Peyer's patch (tissue), 4 donors: ENCODE data around the gene SAMD9. TPM values are rescaled to one million over a fixed set of nuclear protein-coding genes. Genes with fewer than 3 reads are reported as not detected.
A peak's percentile ranks its signal among the peaks of the same experiment; 100 is the strongest.
"Not testable (repeated sequence)": the region's sequence is repeated elsewhere in the genome, so short reads cannot be mapped to it uniquely, and the experiment has no call there.

ENCODE experiments used
- DNase-seq, 3 donors: peaks; one replicate each; pipeline ENCODE4 v3.0.0-alpha.2; 2017 to 2019
- H3K27ac ChIP-seq, 4 donors: fragments of 200-600 bp; sonication (generic); one replicate each; pipeline ENCODE4 v1.5.1; 2016 to 2019
- H3K27me3 ChIP-seq, 2 donors: fragments of 200-600 bp; sonication (generic); one replicate each; pipeline ENCODE4 v1.5.1; 2019
- H3K36me3 ChIP-seq, 3 donors: fragments of 200-600 bp; sonication (generic); one replicate each; pipeline ENCODE4 v1.5.1; 2016 to 2019
- H3K4me1 ChIP-seq, 4 donors: fragments of 200-600 bp; sonication (generic); one replicate each; pipeline ENCODE4 v1.5.1; 2016 to 2019
- H3K4me3 ChIP-seq, 4 donors: fragments of 200-600 bp; sonication (generic); 1 replicate in 3 of 4; 2 replicates in 1 of 4; pipeline ENCODE4 v1.5.1; 2016 to 2019; ENCODE audit warnings: mild to moderate bottlenecking in 1 of 4
- H3K9me3 ChIP-seq, 4 donors: fragments of 200-600 bp; sonication (generic); one replicate each; pipeline ENCODE4 v1.5.1; 2016 to 2019; ENCODE audit warnings: mild to moderate bottlenecking in 1 of 4
- POLR2A ChIP-seq, 2 donors: fragments of 450-650 bp; IDR thresholded peaks; one replicate each; pipeline ENCODE4 v1.5.1; 2017; ENCODE audit warnings: antibody characterized with exemption in 2 of 2, mild to moderate bottlenecking in 2 of 2, moderate library complexity in 2 of 2
- total RNA-seq, 4 donors: library from RNA; depleted of rRNA; stranded (reverse); fragments of >200 nt; gene quantifications; one replicate each; pipeline ENCODE4 v1.1.0, GENCODE V29; 2016
- TF ChIP-seq, protein P1 (sequence below), 6 experiments: fragments of 450-650 bp in 4 of 6; fragments of 200-600 bp in 2 of 6; sonication (generic) in 1 of 6; IDR thresholded peaks; one replicate each; pipeline ENCODE4 v1.5.1; 2017 to 2019; ENCODE audit warnings: antibody characterized with exemption in 6 of 6, mild to moderate bottlenecking in 3 of 6, moderate library complexity in 1 of 6

SAMD9 gene
- total RNA-seq, 4 donors from 2014 or later, result 6.5 to 20.6 (median 17.4) TPM

DNA sequence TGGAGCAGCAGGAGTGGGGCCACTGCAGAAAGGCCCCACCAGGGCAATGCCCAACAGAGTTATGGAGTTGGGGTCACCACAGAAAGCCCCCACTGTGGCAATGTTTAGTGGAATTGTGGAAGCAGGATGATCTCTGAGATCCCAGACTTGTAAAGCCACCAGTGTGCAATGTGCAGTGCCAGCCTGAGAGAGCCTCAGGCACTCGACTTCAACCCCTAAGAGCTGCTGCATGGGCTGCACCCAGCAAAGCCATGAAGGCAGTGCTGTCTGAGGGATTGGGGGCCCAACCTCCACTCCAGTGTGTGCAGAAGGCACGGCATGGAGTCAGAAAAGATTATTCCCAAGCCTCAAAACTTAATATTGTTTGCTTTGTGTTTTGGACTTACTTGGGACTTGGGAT lies 20.4 kb downstream of the SAMD9 start:
- no peak overlapping the region for H3K4me3 ChIP-seq
- H3K27me3 ChIP-seq, result no peaks in the 10 kb centered on the region
- H3K4me1 ChIP-seq, result no peaks in the 10 kb centered on the region
- no peak overlapping the region for H3K27ac ChIP-seq
- H3K36me3 ChIP-seq, result no peaks in the 10 kb centered on the region
- TF ChIP-seq POLR2A (IDR thresholded peaks at IDR 0.05), result no peak
- TF ChIP-seq, protein P1, sequence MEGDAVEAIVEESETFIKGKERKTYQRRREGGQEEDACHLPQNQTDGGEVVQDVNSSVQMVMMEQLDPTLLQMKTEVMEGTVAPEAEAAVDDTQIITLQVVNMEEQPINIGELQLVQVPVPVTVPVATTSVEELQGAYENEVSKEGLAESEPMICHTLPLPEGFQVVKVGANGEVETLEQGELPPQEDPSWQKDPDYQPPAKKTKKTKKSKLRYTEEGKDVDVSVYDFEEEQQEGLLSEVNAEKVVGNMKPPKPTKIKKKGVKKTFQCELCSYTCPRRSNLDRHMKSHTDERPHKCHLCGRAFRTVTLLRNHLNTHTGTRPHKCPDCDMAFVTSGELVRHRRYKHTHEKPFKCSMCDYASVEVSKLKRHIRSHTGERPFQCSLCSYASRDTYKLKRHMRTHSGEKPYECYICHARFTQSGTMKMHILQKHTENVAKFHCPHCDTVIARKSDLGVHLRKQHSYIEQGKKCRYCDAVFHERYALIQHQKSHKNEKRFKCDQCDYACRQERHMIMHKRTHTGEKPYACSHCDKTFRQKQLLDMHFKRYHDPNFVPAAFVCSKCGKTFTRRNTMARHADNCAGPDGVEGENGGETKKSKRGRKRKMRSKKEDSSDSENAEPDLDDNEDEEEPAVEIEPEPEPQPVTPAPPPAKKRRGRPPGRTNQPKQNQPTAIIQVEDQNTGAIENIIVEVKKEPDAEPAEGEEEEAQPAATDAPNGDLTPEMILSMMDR (IDR thresholded peaks at IDR 0.05), result no peak
- peaks cover 0 to 29% (median 0%) of the 10 kb centered on the region in 4 donors for H3K9me3 ChIP-seq
- no peak for DNase-seq

DNA sequence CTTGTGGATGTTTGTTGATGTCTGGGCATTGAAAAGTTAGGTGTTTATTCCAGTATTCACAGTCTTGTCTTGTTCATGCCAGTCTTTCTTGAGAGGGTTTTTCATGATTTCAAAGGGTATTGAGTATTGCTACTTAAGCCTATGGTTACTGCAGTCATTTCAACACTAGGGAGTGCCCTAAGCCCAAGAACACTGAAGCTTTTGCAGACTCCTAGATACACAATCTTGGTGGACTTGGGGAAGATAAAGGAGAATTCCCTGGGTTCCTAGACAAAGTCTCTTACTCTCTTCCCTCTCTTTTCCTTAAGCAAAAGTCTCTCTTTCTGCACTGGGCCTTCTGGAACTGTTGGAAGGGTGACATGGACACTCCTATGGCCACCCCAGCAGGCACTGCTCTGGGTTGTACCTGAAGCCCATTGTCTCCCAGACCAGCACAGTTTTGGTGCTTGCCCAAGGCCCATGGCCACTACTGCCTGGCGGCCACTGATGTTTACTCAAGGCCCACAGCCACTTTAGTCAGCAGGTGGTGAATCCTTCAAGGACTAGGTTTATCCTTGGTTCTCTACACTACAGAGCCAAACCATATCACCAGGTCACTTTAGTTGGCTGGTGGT lies 24.9 kb downstream of the SAMD9 start:
- H3K4me1 ChIP-seq, result no peaks in the 10 kb centered on the region
- DNase-seq, result no peak

DNA sequence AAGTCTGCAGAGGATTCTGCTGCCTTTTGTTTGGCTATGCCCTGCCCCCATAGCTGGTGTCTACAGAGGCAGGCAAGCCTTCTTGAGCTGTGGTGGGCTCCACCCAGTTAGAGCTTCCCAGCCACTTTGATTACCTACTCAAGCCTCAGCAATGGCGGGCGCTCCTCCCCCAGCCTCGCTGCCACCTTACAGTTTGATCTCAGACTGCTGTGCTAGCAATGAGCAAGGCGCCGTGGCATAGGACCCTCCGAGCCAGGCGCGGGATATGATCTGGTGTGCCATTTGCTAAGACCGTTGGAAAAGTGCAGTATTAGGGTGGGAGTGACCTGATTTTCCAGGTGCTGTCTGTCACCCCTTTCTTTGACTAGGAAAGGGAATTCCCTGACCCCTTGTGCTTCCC lies 44.4 kb downstream of the SAMD9 start:
- not testable (repeated sequence) for H3K4me3 ChIP-seq, H3K9me3 ChIP-seq, H3K36me3 ChIP-seq, DNase-seq, H3K27ac ChIP-seq, H3K4me1 ChIP-seq, H3K27me3 ChIP-seq

More for the DNA sequence above, 24.9 kb downstream of the SAMD9 start:
- Histone ChIP-seq H3K27ac (no peak overlapping the region), H3K36me3 (no peaks in the 10 kb centered on the region), H3K4me3 (no peak overlapping the region), H3K9me3 (no peaks in the 10 kb centered on the region), H3K27me3 (no peaks in the 10 kb centered on the region)
- TF ChIP-seq POLR2A (IDR thresholded peaks at IDR 0.05), result no peak
- TF ChIP-seq, protein P1 (IDR thresholded peaks at IDR 0.05), result peak in 4 of 6 experiments; percentile 19 to 58 (median 50)

DNA sequence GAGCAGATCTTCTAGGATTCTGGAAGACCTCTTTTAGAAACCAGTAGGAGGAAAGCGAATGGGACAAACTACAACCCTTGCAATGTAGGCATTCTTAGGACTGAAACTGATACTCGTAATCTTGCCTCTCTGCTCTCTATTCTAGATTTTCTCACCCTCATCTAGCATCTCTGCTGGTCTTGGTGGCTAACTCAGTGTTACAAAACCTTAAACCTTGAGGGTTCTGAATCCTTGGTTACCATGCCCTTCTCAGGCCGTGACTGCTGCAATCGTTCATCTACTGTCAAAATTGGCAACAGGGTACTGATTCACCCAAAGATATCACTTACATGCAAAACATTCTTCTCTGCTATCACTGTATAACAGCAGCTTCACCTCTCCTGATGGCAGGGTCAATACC lies 55.2 kb downstream of the SAMD9 start:
- no peaks in the 10 kb centered on the region for H3K4me1 ChIP-seq
- H3K36me3 ChIP-seq, result no peaks in the 10 kb centered on the region
- H3K4me3 ChIP-seq, result no peak overlapping the region
- no peaks in the 10 kb centered on the region for H3K27me3 ChIP-seq
- no peak overlapping the region for H3K27ac ChIP-seq
- H3K9me3 ChIP-seq, result no peaks in the 10 kb centered on the region
- no peak for DNase-seq
- TF ChIP-seq, protein P1 (IDR thresholded peaks at IDR 0.05), result no peak

DNA sequence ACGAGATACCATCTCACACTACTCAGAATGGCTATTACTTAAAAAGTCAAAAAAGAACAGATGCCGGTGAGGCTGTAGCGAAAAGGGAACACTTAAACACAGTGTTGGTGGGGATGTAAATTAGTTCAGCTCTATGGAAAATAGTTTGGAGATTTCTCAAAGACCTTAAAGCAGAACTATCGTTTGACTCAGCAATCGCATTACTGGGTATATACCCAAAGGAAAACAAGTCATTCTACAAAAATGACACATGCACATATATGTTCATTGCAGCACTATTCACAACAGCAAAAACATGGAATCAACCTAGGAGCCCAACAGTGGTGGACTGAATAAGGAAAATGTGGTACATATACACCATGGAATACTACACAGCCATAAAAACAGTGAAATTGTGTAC lies 56.9 kb downstream of the SAMD9 start:
- no peak overlapping the region for H3K4me3 ChIP-seq
- DNase-seq, result no peak
- no peaks in the 10 kb centered on the region for H3K27me3 ChIP-seq
- H3K9me3 ChIP-seq, result no peaks in the 10 kb centered on the region
- TF ChIP-seq POLR2A (IDR thresholded peaks at IDR 0.05), result no peak
- TF ChIP-seq, protein P1 (IDR thresholded peaks at IDR 0.05), result no peak
- no peaks in the 10 kb centered on the region for H3K4me1 ChIP-seq
- H3K27ac ChIP-seq, result no peak overlapping the region
- H3K36me3 ChIP-seq, result no peaks in the 10 kb centered on the region

DNA sequence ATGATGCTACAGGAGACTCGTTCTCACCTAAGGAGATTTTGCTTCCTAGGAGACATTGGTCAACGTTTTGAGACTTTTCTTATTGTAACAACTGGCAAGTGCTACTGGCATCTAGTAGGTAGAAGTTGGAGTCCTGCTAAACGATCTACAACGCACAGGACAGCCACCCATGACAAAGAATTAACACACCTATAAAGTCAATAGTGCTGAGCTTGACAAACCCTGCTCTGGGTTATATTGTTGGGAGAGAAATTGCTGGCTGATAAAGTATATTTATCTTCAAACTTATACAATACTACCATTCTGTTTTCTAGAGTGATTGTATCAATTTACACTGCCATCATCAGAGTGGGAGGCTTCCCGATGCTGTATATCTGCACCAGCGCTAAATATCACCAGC lies 57.8 kb downstream of the SAMD9 start:
- Histone ChIP-seq H3K9me3 (no peaks in the 10 kb centered on the region), H3K4me3 (no peak overlapping the region), H3K27me3 (no peaks in the 10 kb centered on the region), H3K4me1 (no peaks in the 10 kb centered on the region), H3K27ac (no peak overlapping the region), H3K36me3 (no peaks in the 10 kb centered on the region)
- DNase-seq, result no peak
- TF ChIP-seq, protein P1 (IDR thresholded peaks at IDR 0.05), result no peak
- no peak for TF ChIP-seq POLR2A (IDR thresholded peaks at IDR 0.05)

DNA sequence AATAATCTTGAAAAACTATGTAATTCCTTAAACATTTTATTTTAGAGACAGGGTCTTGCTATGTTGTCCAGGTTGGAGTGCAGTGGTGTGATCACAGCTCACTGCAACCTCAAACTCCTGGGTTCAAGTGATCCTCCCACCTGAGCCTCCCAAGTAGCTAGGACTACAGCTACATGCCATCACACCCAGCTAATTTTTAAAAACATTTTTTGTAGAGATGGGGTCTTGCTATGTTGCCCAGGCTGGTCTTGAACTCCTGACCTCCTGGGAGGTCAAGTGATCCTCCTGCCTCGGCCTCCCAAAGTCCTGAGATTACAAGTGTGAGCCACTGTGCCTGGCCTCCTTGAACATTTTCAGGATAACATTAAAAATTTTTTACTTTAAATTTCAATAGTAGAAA lies 61.2 kb downstream of the SAMD9 start:
- H3K9me3 ChIP-seq, H3K4me1 ChIP-seq, H3K36me3 ChIP-seq, H3K27ac ChIP-seq, H3K27me3 ChIP-seq, H3K4me3 ChIP-seq, DNase-seq: not testable (repeated sequence)
